Spleen (tissue), 7 donors: ENCODE measurements around the gene SLC4A1AP.

Experiments
- POLR2AphosphoS5 ChIP-seq, 3 donors: sonication (generic); formaldehyde crosslinking; IDR thresholded peaks; one replicate each; pipeline ENCODE4 v1.5.1; 2017; ENCODE audit warnings: antibody characterized with exemption in 3 of 3
- TF ChIP-seq, protein P1 (sequence below), 11 experiments: fragments of 200-600 bp in 7 of 11; fragments of 450-650 bp in 4 of 11; sonication (generic) in 4 of 11; IDR thresholded peaks in 8 of 11; conservative IDR thresholded peaks in 3 of 11; 1 replicate in 7 of 11; 2 replicates in 4 of 11; pipeline versions ENCODE4 v1.4.0 to v1.8.0; 2016 to 2021; ENCODE audit warnings: antibody characterized with exemption in 11 of 11, inconsistent platforms in 4 of 11, mild to moderate bottlenecking in 1 of 11
- donor health status: DM: no; HTN: no; CAD: no; lungs with moderate emphysema.
- donor health status: DM: no; HTN: no; CAD: no.
- donor health status: DM: no; HTN: no; CAD: no.

DNA sequence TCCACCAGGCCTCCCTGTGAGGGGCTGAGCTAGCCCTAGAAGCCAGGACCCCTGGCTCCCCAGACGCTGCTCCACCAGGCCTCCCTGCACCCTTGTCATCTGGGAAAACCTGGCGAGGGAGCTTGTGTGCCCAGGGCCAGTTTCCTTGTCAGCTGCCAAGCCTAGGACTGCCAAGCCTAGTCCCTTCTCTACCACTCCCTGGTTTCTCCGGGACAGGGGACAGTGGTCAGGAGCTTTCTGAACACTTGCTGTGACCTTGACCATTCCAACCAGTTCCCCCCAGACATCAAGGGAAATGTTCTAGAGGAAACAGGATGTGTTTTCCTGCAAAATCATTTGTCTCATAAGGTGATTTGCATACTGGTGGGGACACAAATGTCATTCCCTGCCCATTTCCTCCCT is 66.6 kb downstream of the SLC4A1AP start:
- TF ChIP-seq, protein P1, sequence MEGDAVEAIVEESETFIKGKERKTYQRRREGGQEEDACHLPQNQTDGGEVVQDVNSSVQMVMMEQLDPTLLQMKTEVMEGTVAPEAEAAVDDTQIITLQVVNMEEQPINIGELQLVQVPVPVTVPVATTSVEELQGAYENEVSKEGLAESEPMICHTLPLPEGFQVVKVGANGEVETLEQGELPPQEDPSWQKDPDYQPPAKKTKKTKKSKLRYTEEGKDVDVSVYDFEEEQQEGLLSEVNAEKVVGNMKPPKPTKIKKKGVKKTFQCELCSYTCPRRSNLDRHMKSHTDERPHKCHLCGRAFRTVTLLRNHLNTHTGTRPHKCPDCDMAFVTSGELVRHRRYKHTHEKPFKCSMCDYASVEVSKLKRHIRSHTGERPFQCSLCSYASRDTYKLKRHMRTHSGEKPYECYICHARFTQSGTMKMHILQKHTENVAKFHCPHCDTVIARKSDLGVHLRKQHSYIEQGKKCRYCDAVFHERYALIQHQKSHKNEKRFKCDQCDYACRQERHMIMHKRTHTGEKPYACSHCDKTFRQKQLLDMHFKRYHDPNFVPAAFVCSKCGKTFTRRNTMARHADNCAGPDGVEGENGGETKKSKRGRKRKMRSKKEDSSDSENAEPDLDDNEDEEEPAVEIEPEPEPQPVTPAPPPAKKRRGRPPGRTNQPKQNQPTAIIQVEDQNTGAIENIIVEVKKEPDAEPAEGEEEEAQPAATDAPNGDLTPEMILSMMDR (IDR thresholded peaks at IDR 0.05 in 8 of 11, conservative IDR thresholded peaks at IDR 0.05 in 3 of 11), result no peak
- peak; percentile 28 to 66 (median 54) for TF ChIP-seq POLR2AphosphoS5 (IDR thresholded peaks at IDR 0.05)
